Brain microvascular endothelial cell (primary cell): Measurements from ENCODE around the gene TBC1D17.

ENCODE experiments used
- DNase-seq: peaks from one replicate; pipeline ENCODE4 v3.0.0-alpha.2; 2020
- H3K27ac ChIP-seq: fragments of 250-450 bp; sonication (Bioruptor Pico); 2 replicates; pipeline ENCODE4 v1.5.1; 2020; ENCODE audit warnings: mild to moderate bottlenecking, moderate library complexity
- H3K27me3 ChIP-seq: fragments of 250-450 bp; sonication (Bioruptor Pico); replicated peaks from 2 replicates; pipeline ENCODE4 v1.5.1; 2020; ENCODE audit warnings: mild to moderate bottlenecking
- H3K36me3 ChIP-seq: fragments of 250-450 bp; sonication (Bioruptor Pico); replicated peaks from 2 replicates; pipeline ENCODE4 v1.5.1; 2020; ENCODE audit warnings: mild to moderate bottlenecking
- H3K4me3 ChIP-seq: 2 replicates; pipeline ENCODE4 v1.5.1; 2011; ENCODE audit warnings: low read depth, mild to moderate bottlenecking, control low read depth, low read length, moderate library complexity
- in situ Hi-C: cut with HindIII; loops from 2 replicates; pipeline ENCODE4 v1.10.0; 2017; ENCODE audit warnings: low sequenced_read_pairs, low pct_ligation_motif_present
- TF ChIP-seq, protein P1 (sequence below): IDR thresholded peaks from 2 replicates; pipeline ENCODE4 v1.5.1; 2011; ENCODE audit warnings: low read depth, mild to moderate bottlenecking, moderate library complexity, low read length, control low read depth, inconsistent platforms; ENCODE audit errors: missing control alignments

Gene TBC1D17

DNA sequence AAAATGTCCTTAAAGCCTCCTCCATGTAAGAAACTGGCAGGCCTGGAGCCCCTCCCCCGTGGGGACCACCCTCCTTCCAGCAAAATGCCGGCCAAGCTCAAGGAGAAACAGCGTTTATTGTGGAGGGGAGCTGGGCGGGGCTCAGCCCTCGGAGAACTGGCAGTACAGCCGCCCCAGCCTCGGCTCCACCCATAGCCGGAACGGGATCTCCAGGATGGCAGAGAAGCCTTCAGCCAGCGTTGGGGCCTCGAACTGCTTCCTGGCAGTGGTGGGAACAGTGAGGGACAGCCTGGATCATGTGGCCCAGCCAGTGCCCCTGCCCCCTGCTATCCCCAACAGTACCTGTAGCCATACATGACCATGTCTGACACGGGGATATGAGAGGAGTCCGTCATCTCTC, 16.4 kb upstream of the TBC1D17 start:
- TF ChIP-seq, protein P1, sequence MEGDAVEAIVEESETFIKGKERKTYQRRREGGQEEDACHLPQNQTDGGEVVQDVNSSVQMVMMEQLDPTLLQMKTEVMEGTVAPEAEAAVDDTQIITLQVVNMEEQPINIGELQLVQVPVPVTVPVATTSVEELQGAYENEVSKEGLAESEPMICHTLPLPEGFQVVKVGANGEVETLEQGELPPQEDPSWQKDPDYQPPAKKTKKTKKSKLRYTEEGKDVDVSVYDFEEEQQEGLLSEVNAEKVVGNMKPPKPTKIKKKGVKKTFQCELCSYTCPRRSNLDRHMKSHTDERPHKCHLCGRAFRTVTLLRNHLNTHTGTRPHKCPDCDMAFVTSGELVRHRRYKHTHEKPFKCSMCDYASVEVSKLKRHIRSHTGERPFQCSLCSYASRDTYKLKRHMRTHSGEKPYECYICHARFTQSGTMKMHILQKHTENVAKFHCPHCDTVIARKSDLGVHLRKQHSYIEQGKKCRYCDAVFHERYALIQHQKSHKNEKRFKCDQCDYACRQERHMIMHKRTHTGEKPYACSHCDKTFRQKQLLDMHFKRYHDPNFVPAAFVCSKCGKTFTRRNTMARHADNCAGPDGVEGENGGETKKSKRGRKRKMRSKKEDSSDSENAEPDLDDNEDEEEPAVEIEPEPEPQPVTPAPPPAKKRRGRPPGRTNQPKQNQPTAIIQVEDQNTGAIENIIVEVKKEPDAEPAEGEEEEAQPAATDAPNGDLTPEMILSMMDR: no peak
- DNase-seq: no peak
- no peak overlapping the region for H3K4me3 ChIP-seq

DNA sequence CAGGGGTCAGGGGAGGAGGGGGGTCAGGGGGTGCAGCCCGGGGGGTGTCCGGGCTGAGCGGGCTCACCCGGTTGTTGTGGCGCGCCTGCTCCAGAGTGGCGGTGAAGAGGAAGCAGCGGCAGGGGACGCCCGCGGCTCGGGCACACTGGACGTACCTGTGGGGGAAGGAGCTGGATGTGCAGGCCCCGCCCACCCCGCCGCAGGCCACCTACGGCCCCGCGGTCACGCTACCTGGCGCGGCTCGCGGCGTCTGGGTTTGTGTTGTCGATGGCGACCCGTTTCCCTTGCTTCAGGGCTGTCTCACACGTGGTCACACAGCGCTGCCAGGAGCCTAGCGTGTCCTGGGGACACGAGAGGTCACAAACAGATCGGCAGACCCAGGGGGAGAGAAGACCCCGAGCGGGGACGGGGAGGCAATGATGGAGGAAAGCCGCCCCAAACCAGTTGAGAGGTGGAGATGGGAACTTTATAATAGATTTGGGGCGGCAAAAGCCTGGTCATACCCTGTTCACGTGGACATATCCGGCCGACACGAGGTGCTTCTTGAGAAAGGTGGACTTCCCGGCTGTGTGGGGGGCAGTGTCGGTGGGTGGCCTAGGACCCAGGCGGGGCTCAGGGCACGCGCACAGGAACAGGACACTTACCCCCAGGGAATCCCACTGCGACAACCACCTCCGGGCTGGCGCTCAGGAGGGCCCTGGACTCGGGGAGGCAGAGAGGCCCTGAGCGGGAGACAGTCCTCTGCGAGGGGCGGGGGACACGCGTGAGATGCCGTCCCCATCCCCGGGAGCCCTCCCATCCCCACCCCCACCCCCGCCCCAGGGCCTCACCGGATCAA, 15.7 kb upstream of the TBC1D17 start:
- Histone ChIP-seq H3K36me3 (peaks cover 69% of the 10 kb centered on the region), H3K27ac (no peak overlapping the region), H3K27me3 (no peaks in the 10 kb centered on the region), H3K4me3 (no peak overlapping the region)
- TF ChIP-seq, protein P1: no peak
- in situ Hi-C loops: no loop called here
- no peak for DNase-seq

More for the DNA sequence above, 16.4 kb upstream of the TBC1D17 start:
- in situ Hi-C loops: no loop called here
- Histone ChIP-seq H3K36me3 (peaks cover 72% of the 10 kb centered on the region), H3K27ac (no peak overlapping the region), H3K27me3 (no peaks in the 10 kb centered on the region)

DNA sequence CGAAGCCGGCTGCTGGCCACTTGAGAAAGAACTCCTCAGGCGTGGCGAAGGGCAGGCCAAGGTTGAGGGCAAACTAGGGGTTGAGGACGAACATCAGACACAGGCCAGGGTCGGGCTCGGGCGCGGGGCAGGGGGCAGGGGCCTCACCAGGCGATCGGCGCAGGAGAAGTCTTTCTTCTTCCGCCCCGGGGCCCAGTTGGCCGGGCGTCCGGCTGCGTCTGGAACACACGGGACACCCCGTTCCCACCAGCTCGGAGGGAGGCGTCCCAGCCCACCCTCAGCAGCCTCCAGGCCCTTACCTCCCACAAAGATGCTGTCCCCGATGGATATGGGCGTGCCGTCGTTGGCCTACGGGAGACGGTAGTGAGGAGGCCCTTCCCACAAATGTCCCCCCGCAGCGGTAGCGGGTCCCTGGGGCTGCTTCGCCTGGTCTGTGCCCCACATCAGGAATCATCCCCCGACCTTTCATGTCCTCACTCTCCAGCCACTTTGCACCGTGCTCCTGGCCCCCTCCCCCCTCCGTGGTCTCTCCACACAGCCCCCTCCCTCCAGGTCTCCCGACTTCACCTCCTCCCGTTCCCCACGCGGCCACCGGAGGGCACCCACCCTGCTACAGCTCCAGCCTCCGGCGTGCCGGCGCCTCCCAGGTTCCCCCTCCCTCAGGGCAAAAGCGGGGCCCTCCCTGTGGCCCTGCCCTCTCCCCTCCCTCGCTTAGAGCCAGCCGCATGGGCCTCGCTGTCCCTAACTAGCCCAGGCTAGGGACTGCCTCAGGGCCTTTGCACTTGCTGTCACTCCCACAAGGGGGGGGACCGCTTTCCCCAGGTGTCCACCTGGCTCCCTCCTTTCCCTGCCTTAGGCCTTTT, 14.9 kb upstream of the TBC1D17 start:
- Histone ChIP-seq H3K27ac (no peak overlapping the region), H3K36me3 (peaks cover 61% of the 10 kb centered on the region), H3K27me3 (no peaks in the 10 kb centered on the region), H3K4me3 (no peak overlapping the region)
- DNase-seq: no peak
- TF ChIP-seq, protein P1: peak; percentile 64
- in situ Hi-C loops: no loop called here

DNA sequence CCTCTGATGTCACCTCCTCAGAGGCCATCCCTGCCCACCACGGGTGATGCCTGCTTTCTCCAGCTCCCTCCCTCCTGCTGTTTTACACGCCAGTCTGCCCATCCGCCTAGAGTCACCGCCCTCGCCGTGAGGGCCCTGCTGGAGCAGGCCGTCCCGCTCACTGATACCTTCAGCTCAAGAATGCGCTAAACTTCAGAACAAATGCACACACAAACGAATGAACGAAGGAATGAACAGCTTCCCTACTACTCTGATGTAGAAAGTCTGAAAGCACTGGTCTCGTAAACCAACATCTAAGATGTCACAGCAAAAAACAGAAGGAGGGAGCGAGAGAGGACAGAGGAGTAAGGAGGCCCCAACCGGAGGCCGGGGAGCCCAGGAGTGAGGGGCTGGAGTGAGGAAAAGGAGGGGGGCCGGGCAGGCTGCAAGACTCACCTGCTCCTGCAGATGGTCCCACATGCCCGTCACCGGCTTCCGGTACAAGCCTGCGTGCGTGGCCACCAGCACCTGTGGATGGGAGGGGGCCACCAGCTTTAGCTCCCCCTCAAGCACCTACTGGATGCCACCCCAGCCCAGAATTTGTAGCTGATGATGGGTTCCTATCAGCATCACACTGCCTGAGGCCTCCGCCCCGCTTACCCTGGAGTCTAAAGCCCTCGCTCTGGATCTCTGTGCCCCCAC, 14.1 kb upstream of the TBC1D17 start:
- no peak overlapping the region for H3K4me3 ChIP-seq
- no peaks in the 10 kb centered on the region for H3K27me3 ChIP-seq
- in situ Hi-C loops: no loop called here
- TF ChIP-seq, protein P1: no peak
- H3K36me3 ChIP-seq: peaks cover 53% of the 10 kb centered on the region
- no peak for DNase-seq
- H3K27ac ChIP-seq: no peak overlapping the region

DNA sequence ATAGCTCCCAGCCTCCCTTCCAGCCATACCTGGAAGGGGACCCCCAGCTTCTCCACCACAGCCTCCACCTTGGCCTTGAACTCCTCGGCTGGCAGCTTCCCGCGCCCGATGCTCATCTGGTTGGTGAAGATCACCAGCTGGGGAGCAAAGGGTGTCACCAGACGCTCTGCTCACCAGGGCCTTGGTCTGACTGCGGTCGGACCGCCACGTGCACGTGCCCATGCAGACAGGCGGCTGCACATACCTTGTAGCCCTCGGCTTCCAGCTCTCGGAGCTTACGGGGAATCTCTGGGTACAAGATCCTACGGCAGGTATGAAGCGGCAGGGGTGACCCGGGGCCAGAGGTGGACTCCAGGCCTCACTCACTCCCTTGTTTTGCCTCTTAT, 13.6 kb upstream of the TBC1D17 start:
- no peak overlapping the region for H3K27ac ChIP-seq
- TF ChIP-seq, protein P1: no peak
- DNase-seq: no peak
- H3K4me3 ChIP-seq: no peak overlapping the region
- peaks cover 48% of the 10 kb centered on the region for H3K36me3 ChIP-seq
- no peaks in the 10 kb centered on the region for H3K27me3 ChIP-seq
- in situ Hi-C loops: no loop called here
